K562 (cell line): Measurements from ENCODE around the gene OTULINL. TPM values are rescaled to one million over a fixed set of nuclear protein-coding genes. Genes with fewer than 3 reads are reported as not detected.
A peak's percentile ranks its signal among the peaks of the same experiment; 100 is the strongest.

Source experiments
- ATAC-seq: fragments of 200-7000 bp; cut with Tn5 transposase; 3 replicates; pipeline ENCODE4 v1.9.1; 2020; ENCODE audit warnings: moderate library complexity
- BruUV-seq: library from RNA; stranded (reverse); fragments of 400-500 nt; replicated peaks from 2 replicates; lab custom pipeline; 2021; lab: Mats Ljungman, UMichigan
- CTCF ChIA-PET: fragments of 300-600 bp; formaldehyde crosslinking; extraction: SDS; loops from one replicate; lab custom pipeline; 2021; ENCODE audit warnings: low intra/inter-chr PET ratio; lab: Yijun Ruan, JAX
- POLR2A ChIA-PET: fragments of 300-600, 350-650 bp; sonication (Branson Sonifier 250); formaldehyde crosslinking; extraction: SDS; loops from one replicate; lab custom pipeline; 2021; ENCODE audit warnings: antibody characterized with exemption, inconsistent platforms; lab: Yijun Ruan, JAX
- DNase-seq, 4 experiments: peaks; one replicate each; pipeline versions ENCODE4 v3.0.0 to v3.0.0-alpha.2; 2011 to 2018; ENCODE audit warnings: low spot score in 3 of 4, mixed read lengths in 3 of 4; ENCODE audit errors: extremely low read depth in 1 of 4
- FAIRE-seq: peaks from 2 replicates; lab custom pipeline; 2011; peaks lifted over from hg19 to GRCh38; lab: Jason Lieb, UNC
- H2AFZ ChIP-seq: 2 replicates; pipeline ENCODE4 v1.6.0; 2011; ENCODE audit warnings: low read depth, low read length, control low read depth, inconsistent platforms
- H3K27ac ChIP-seq: fragments of 200-600 bp; 3 replicates; pipeline ENCODE4 v1.8.0; 2011; ENCODE audit warnings: low read depth, mild to moderate bottlenecking, control low read depth, inconsistent platforms, low read length, moderate library complexity, mixed read lengths; ENCODE audit errors: extremely low read depth
- H3K27me3 ChIP-seq, 2 experiments: fragments of 300-600 bp in 1 of 2; 2 replicates in 1 of 2; 3 replicates in 1 of 2; pipeline versions ENCODE4 v1.6.0 to v1.8.0; 2011; ENCODE audit warnings: inconsistent platforms in 2 of 2, low read length in 2 of 2, mild to moderate bottlenecking in 1 of 2, mixed read lengths in 1 of 2, moderate library complexity in 1 of 2; ENCODE audit not compliant: control insufficient read depth in 2 of 2, insufficient read depth in 2 of 2
- H3K36me3 ChIP-seq: fragments of 300-600 bp; 3 replicates; pipeline ENCODE4 v1.8.0; 2011; ENCODE audit warnings: mild to moderate bottlenecking, low read length, inconsistent platforms; ENCODE audit not compliant: control insufficient read depth, insufficient read depth
- H3K4me1 ChIP-seq, 2 experiments: fragments of 200-600 bp in 1 of 2; replicated peaks in 1 of 2; 2 replicates in 1 of 2; 3 replicates in 1 of 2; pipeline versions ENCODE4 v1.5.1 to v1.8.0; 2011; ENCODE audit warnings: inconsistent platforms in 2 of 2, low read length in 2 of 2, mild to moderate bottlenecking in 1 of 2, mixed read lengths in 1 of 2, moderate library complexity in 1 of 2; ENCODE audit not compliant: control insufficient read depth in 2 of 2, insufficient read depth in 2 of 2
- H3K4me2 ChIP-seq: 2 replicates; pipeline ENCODE4 v1.6.1; 2011; ENCODE audit warnings: low read length, control low read depth, inconsistent platforms, mixed read lengths; ENCODE audit not compliant: insufficient read depth
- H3K4me3 ChIP-seq: fragments of 200-600 bp; sonication (generic), shearing (Covaris generic); 2 replicates; pipeline ENCODE4 v1.5.1; 2016; ENCODE audit warnings: control low read depth, inconsistent platforms
- H3K79me2 ChIP-seq: fragments of 200-600 bp; 3 replicates; pipeline ENCODE4 v1.8.0; 2011; ENCODE audit warnings: low read length, inconsistent platforms; ENCODE audit not compliant: control insufficient read depth, insufficient read depth
- H3K9ac ChIP-seq, 2 experiments: 2 replicates each; pipeline versions ENCODE4 v1.6.0 to v1.6.1; 2011; ENCODE audit warnings: low read depth in 2 of 2, low read length in 2 of 2, control low read depth in 1 of 2, inconsistent platforms in 1 of 2, mild to moderate bottlenecking in 1 of 2, mixed read lengths in 1 of 2; ENCODE audit not compliant: insufficient read depth in 1 of 2
- H3K9me1 ChIP-seq: one replicate; pipeline ENCODE4 v1.6.0; 2011; ENCODE audit warnings: inconsistent platforms, mild to moderate bottlenecking, low read length, moderate library complexity; ENCODE audit not compliant: control insufficient read depth, insufficient read depth
- H3K9me3 ChIP-seq: replicated peaks from 2 replicates; pipeline ENCODE4 v1.5.1; 2011; ENCODE audit warnings: low read depth, low read length, inconsistent platforms; ENCODE audit not compliant: control insufficient read depth, insufficient read depth
- H4K20me1 ChIP-seq: replicated peaks from 2 replicates; pipeline ENCODE4 v1.6.1; 2011; ENCODE audit warnings: low read length, inconsistent platforms, mixed read lengths; ENCODE audit not compliant: control insufficient read depth, insufficient read depth
- GATA2 ChIP-seq: sonication (generic); formaldehyde crosslinking; IDR thresholded peaks from 2 replicates; pipeline ENCODE4 v1.4.0; 2020; ENCODE audit warnings: mild to moderate bottlenecking, missing genetic modification reagents
- HCFC1 ChIP-seq: IDR thresholded peaks from 2 replicates; pipeline ENCODE4 v1.6.1; 2012; ENCODE audit warnings: low read depth, low read length, improper control_type of control experiment
- HDAC1 ChIP-seq, 2 experiments: fragments of 450-650 bp; IDR thresholded peaks; 2 replicates each; pipeline ENCODE4 v1.6.1; 2016 to 2017; ENCODE audit warnings: inconsistent platforms in 1 of 2, mild to moderate bottlenecking in 1 of 2, moderate library complexity in 1 of 2
- HSF4 ChIP-seq: fragments of 250-450 bp; sonication (Bioruptor Pico); IDR thresholded peaks from 2 replicates; pipeline ENCODE4 v2.1.2; 2022; ENCODE audit warnings: mild to moderate bottlenecking, moderate library complexity, borderline replicate concordance
- MYBL2 ChIP-seq, 2 experiments: fragments of 450-650 bp in 1 of 2; sonication (generic) in 1 of 2; formaldehyde crosslinking in 1 of 2; IDR thresholded peaks; 2 replicates each; pipeline versions ENCODE4 v1.6.1 to v1.8.1; 2017 to 2022; ENCODE audit warnings: borderline replicate concordance in 1 of 2, inconsistent platforms in 1 of 2, low read depth in 1 of 2, mild to moderate bottlenecking in 1 of 2, missing genetic modification reagents in 1 of 2, moderate library complexity in 1 of 2
- NCOA1 ChIP-seq: fragments of 450-650 bp; IDR thresholded peaks from 2 replicates; pipeline ENCODE4 v1.6.1; 2016; ENCODE audit warnings: low read depth
- TAF7 ChIP-seq: fragments of 450-650 bp; IDR thresholded peaks from 2 replicates; pipeline ENCODE4 v1.6.1; 2016; ENCODE audit warnings: missing genetic modification characterization, missing compliant biosample characterization
- TARDBP ChIP-seq: fragments of 450-650 bp; IDR thresholded peaks from 2 replicates; pipeline ENCODE4 v1.6.1; 2016
- ZNF280A ChIP-seq: fragments of 450-650 bp; IDR thresholded peaks from 2 replicates; pipeline ENCODE4 v1.6.1; 2018; ENCODE audit warnings: mild to moderate bottlenecking, low read depth; ENCODE audit not compliant: partially characterized antibody
- ZNF511 ChIP-seq: sonication (generic); formaldehyde crosslinking; IDR thresholded peaks from 2 replicates; pipeline ENCODE4 v1.8.0; 2022; ENCODE audit warnings: mild to moderate bottlenecking, missing genetic modification reagents
- WGBS: fragments of 100-300 bp; shearing (Covaris generic); methylation state at CpG from one replicate; pipeline ENCODE4 v1.1.6; 2016; ENCODE audit warnings: low coverage, mixed read lengths; ENCODE audit not compliant: insufficient coverage; ENCODE audit errors: missing lambda C conversion rate; 5-methylcytosine and 5-hydroxymethylcytosine counted together
- in situ Hi-C: fragments of 300-500 bp; cut with MboI; formaldehyde crosslinking; loops from 4 replicates; pipeline ENCODE4 v1.15.0; 2018; ENCODE audit warnings: inconsistent platforms, mixed read lengths
- intact Hi-C: fragments of 100-400 bp; cut with micrococcal nuclease; formaldehyde crosslinking; loops from 2 replicates; pipeline ENCODE4 v1.14.2; 2022
- polyA plus RNA-seq, 8 experiments: library from polyadenylated mRNA; depleted of rRNA in 4 of 8; stranded (reverse) in 5 of 8; unstranded in 3 of 8; fragments of >200 nt; fragmentation: Nextera tagmentation in 2 of 8; fragmentation: Illumina TruSeq in 1 of 8; extraction: Ambion mirVana in 2 of 8; extraction: Trizol in 1 of 8; gene quantifications; 2 replicates each; pipeline versions ENCODE4 v1.2.1 to v1.2.3, GENCODE V29; 2011 to 2014; ENCODE audit warnings: inconsistent platforms in 1 of 8, missing spikeins in 1 of 8
- total RNA-seq, 7 experiments: library from RNA; depleted of rRNA in 6 of 7; stranded (reverse); fragments of >200 nt in 6 of 7; fragmentation: Illumina TruSeq in 2 of 7; extraction: Trizol in 2 of 7; gene quantifications; 2 replicates each; pipeline versions ENCODE4 v1.2.1 to v1.2.3, GENCODE V29; 2011 to 2021; ENCODE audit warnings: low replicate concordance in 1 of 7
- TF ChIP-seq, protein P1 (sequence below): fragments of 450-650 bp; formaldehyde crosslinking; IDR thresholded peaks from 2 replicates; pipeline ENCODE4 v1.4.0; 2020; ENCODE audit warnings: mild to moderate bottlenecking, mixed read lengths

The OTULINL gene
- total and polyA plus RNA-seq, 9 of the 15 experiments (the other 6 are each of a cell fraction or from before 2014, with no cell fraction given) = 0.13 to 0.18 TPM; not detected in 7

DNA sequence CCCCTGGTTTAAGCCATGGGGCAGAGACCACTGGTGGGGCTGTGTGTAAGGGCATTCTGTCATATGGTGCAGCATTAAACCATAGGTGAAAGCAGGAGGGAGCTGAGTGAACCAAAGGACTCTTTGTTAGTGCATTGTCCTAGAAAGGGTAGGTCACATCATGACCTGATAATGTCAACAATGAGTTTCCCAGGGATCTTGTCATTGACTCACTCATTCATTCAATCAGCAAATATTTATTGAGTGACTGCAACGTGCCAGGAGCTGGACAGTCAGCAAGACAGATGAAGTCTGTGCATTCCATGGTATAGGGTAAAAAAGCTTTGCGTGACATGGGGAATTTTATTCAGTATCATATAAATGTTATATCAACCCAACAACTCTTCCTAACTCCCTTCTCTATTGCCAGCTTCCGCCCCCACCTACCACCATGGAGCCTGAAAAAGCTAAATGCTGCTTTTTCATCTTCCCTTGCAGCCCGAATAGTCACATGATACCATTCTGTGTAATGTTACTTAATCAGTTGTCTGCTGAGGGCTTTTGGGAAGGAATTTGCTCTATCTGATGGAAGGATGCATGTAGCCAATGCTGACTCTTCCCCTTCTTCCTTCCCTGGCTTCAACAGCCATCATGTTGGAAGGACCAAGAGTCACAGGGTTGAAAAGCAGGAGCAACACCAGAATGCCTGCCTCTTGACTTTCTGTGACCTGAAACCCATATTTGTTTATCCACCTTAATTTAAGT, 11.5 kb upstream of the OTULINL start:
- Histone ChIP-seq H3K4me1 (no peaks in the 10 kb centered on the region), H3K9me1 (no peaks in the 10 kb centered on the region), H3K27me3 (no peaks in the 10 kb centered on the region), H4K20me1 (no peaks in the 10 kb centered on the region), H3K4me3 (no peak overlapping the region), H3K36me3 (no peaks in the 10 kb centered on the region), H3K27ac (no peak overlapping the region), H2AFZ (no peak overlapping the region), H3K4me2 (no peak overlapping the region), H3K9me3 (no peaks in the 10 kb centered on the region), H3K9ac (no peak overlapping the region), H3K79me2 (no peaks in the 10 kb centered on the region)
- no peak for FAIRE-seq
- 1% methylated on average over 4 of the region's 4 CpGs for WGBS
- TF ChIP-seq NCOA1 = no peak
- TF ChIP-seq, protein P1, sequence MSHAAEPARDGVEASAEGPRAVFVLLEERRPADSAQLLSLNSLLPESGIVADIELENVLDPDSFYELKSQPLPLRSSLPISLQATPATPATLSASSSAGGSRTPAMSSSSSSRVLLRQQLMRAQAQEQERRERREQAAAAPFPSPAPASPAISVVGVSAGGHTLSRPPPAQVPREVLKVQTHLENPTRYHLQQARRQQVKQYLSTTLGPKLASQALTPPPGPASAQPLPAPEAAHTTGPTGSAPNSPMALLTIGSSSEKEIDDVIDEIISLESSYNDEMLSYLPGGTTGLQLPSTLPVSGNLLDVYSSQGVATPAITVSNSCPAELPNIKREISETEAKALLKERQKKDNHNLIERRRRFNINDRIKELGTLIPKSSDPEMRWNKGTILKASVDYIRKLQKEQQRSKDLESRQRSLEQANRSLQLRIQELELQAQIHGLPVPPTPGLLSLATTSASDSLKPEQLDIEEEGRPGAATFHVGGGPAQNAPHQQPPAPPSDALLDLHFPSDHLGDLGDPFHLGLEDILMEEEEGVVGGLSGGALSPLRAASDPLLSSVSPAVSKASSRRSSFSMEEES (CRISPR knock-in tag) = peak; percentile 48
- CTCF ChIA-PET = no interaction called here
- in situ Hi-C loops = no loop called here
- no TSS peak for BruUV-seq
- intact Hi-C loops = no loop called here
- ATAC-seq = no peak
- POLR2A ChIA-PET = interaction anchor here (1.1 kb wide), 1 partner anchor 10 kb away, joined by 4 read pairs; no protein-coding TSS in a partner anchor
- DNase-seq = no peak

- intact Hi-C loops = no loop called here
- POLR2A ChIA-PET = no interaction called here
- no peaks in the 10 kb centered on the region for H3K9me3 ChIP-seq
- no peaks in the 10 kb centered on the region for H3K9me1 ChIP-seq
- CTCF ChIA-PET = no interaction called here
- H3K4me3 ChIP-seq = no peak overlapping the region
- no peaks in the 10 kb centered on the region for H3K4me1 ChIP-seq
- no peak for ATAC-seq
- no peak overlapping the region for H2AFZ ChIP-seq
- H3K27ac ChIP-seq = no peak overlapping the region
- peaks cover 0 to 2% of the 10 kb centered on the region in 2 experiments; a peak in 1 of 5 replicates for H3K27me3 ChIP-seq
- no peaks in the 10 kb centered on the region for H3K79me2 ChIP-seq
- H3K9ac ChIP-seq = no peak overlapping the region
- H3K4me2 ChIP-seq = no peak overlapping the region
- DNase-seq = no peak
- no peaks in the 10 kb centered on the region for H4K20me1 ChIP-seq
- BruUV-seq = no TSS peak
- in situ Hi-C loops = no loop called here
- H3K36me3 ChIP-seq = no peaks in the 10 kb centered on the region
- no peak for FAIRE-seq
- WGBS = 0% methylated on average over 1 of the region's 1 CpG
- no peak for TF ChIP-seq ZNF511 (CRISPR knock-in tag)
- TF ChIP-seq ZNF280A = no peak
- no peak for TF ChIP-seq GATA2
- TF ChIP-seq TAF7 = no peak
- no peak for TF ChIP-seq MYBL2 (IDR thresholded peaks at IDR 0.05; ENCODE audit: low read depth)
- TF ChIP-seq MYBL2 (CRISPR knock-in tag; IDR thresholded peaks at IDR 0.05; ENCODE audit: borderline replicate concordance) = no peak
- no peak for TF ChIP-seq HDAC1 (IDR thresholded peaks at IDR 0.05)
- TF ChIP-seq HSF4 (CRISPR knock-in tag) = no peak
- no peak for TF ChIP-seq TARDBP
- no peak for TF ChIP-seq HCFC1
Observed at GRCh38 chr5:14571901-14572300, 9.7 kb upstream of the OTULINL start.
